WTC11 (cell line): Measurements from ENCODE around the gene FSTL4. TPM values are rescaled to one million over a fixed set of nuclear protein-coding genes. Genes with fewer than 3 reads are reported as not detected.

Experiments used
- ATAC-seq: fragments of 200-7000 bp; cut with Tn5 transposase; 2 replicates; pipeline ENCODE4 v1.10.0; 2021; ENCODE audit warnings: mild to moderate bottlenecking, moderate library complexity
- CTCF ChIA-PET: fragments of 300-600 bp; sonication (Branson Sonifier 250); formaldehyde crosslinking; loops from one replicate; lab custom pipeline; 2021; ENCODE audit warnings: antibody characterized with exemption; lab: Charles Lee
- POLR2A ChIA-PET: fragments of 350-600 bp; sonication (Branson Sonifier 250); formaldehyde crosslinking; loops from one replicate; lab custom pipeline; 2021; ENCODE audit warnings: antibody characterized with exemption; lab: Charles Lee
- DNase-seq: peaks from one replicate; pipeline ENCODE4 v3.0.0; 2021; ENCODE audit warnings: low spot score
- H3K27ac Mint-ChIP-seq: 2 replicates; pipeline ENCODE4 v1.8.0; 2021; ENCODE audit warnings: mixed read lengths
- H3K27me3 Mint-ChIP-seq: 2 replicates; pipeline ENCODE4 v1.8.0; 2021; ENCODE audit warnings: low read depth, mild to moderate bottlenecking, moderate library complexity, mixed read lengths
- H3K36me3 Mint-ChIP-seq: 2 replicates; pipeline ENCODE4 v1.8.0; 2021; ENCODE audit warnings: mixed read lengths
- H3K4me1 Mint-ChIP-seq: 2 replicates; pipeline ENCODE4 v1.8.0; 2022; ENCODE audit warnings: mixed read lengths
- H3K4me3 Mint-ChIP-seq: 2 replicates; pipeline ENCODE4 v1.8.0; 2021; ENCODE audit warnings: mild to moderate bottlenecking, moderate library complexity, mixed read lengths
- H3K9me3 Mint-ChIP-seq: 2 replicates; pipeline ENCODE4 v1.8.0; 2021; ENCODE audit warnings: mixed read lengths
- ESRRA ChIP-seq: sonication (generic); formaldehyde crosslinking; IDR thresholded peaks from 2 replicates; pipeline ENCODE4 v1.8.1; 2022; ENCODE audit warnings: mild to moderate bottlenecking, missing genetic modification reagents, borderline replicate concordance
- FOXK1 ChIP-seq: sonication (generic); formaldehyde crosslinking; IDR thresholded peaks from 2 replicates; pipeline ENCODE4 v1.8.0; 2022; ENCODE audit warnings: mild to moderate bottlenecking, moderate library complexity, missing genetic modification reagents
- GABPB1 ChIP-seq: sonication (generic); formaldehyde crosslinking; IDR thresholded peaks from 2 replicates; pipeline ENCODE4 v1.8.1; 2023; ENCODE audit warnings: mild to moderate bottlenecking, missing genetic modification reagents
- IRF2 ChIP-seq: sonication (generic); formaldehyde crosslinking; IDR thresholded peaks from 2 replicates; pipeline ENCODE4 v1.8.0; 2022; ENCODE audit warnings: low read depth, missing genetic modification reagents, borderline replicate concordance
- JUN ChIP-seq: sonication (generic); formaldehyde crosslinking; IDR thresholded peaks from 2 replicates; pipeline ENCODE4 v1.8.0; 2023; ENCODE audit warnings: mild to moderate bottlenecking, missing genetic modification reagents
- NFATC4 ChIP-seq: fragments of 250-450 bp; sonication (Bioruptor Pico); IDR thresholded peaks from 2 replicates; pipeline ENCODE4 v1.9.0; 2021; ENCODE audit warnings: mild to moderate bottlenecking
- PRRX2 ChIP-seq: fragments of 250-450 bp; sonication (Bioruptor Pico); IDR thresholded peaks from 2 replicates; pipeline ENCODE4 v1.8.0; 2021; ENCODE audit warnings: mild to moderate bottlenecking
- TCF7 ChIP-seq: sonication (generic); formaldehyde crosslinking; IDR thresholded peaks from 2 replicates; pipeline ENCODE4 v1.8.0; 2022; ENCODE audit warnings: mild to moderate bottlenecking, low read depth, missing genetic modification reagents, moderate library complexity
- TP53 ChIP-seq: sonication (generic); formaldehyde crosslinking; IDR thresholded peaks from 2 replicates; pipeline ENCODE4 v1.8.1; 2023; ENCODE audit warnings: mild to moderate bottlenecking, missing genetic modification reagents
- ZNF219 ChIP-seq: sonication (generic); formaldehyde crosslinking; IDR thresholded peaks from 2 replicates; pipeline ENCODE4 v1.8.0; 2023; ENCODE audit warnings: missing genetic modification reagents, mild to moderate bottlenecking, borderline replicate concordance
- ZNF416 ChIP-seq: fragments of 250-450 bp; sonication (Bioruptor Pico); IDR thresholded peaks from 2 replicates; pipeline ENCODE4 v1.9.0; 2021; ENCODE audit warnings: mild to moderate bottlenecking, inconsistent platforms
- ZNF423 ChIP-seq: fragments of 250-450 bp; sonication (Bioruptor Pico); IDR thresholded peaks from 2 replicates; pipeline ENCODE4 v2.1.2; 2022; ENCODE audit warnings: mild to moderate bottlenecking, moderate library complexity
- total RNA-seq: library from RNA; stranded (reverse); gene quantifications from 3 replicates; pipeline ENCODE4 v1.2.3, GENCODE V29; 2021
- TF ChIP-seq, protein P1 (sequence below): sonication (generic); formaldehyde crosslinking; conservative IDR thresholded peaks from 2 replicates; pipeline ENCODE4 v1.8.1; 2023; ENCODE audit warnings: mild to moderate bottlenecking, low read depth, missing genetic modification reagents, moderate library complexity
- TF ChIP-seq, protein P2 (sequence below): sonication (generic); formaldehyde crosslinking; IDR thresholded peaks from 2 replicates; pipeline ENCODE4 v1.8.0; 2022; ENCODE audit warnings: mild to moderate bottlenecking, missing genetic modification reagents
- TF ChIP-seq, protein P3 (sequence below): sonication (generic); formaldehyde crosslinking; IDR thresholded peaks from 2 replicates; pipeline ENCODE4 v1.8.0; 2022; ENCODE audit warnings: missing genetic modification reagents
- TF ChIP-seq, protein P4 (sequence below): sonication (generic); formaldehyde crosslinking; IDR thresholded peaks from 2 replicates; pipeline ENCODE4 v1.8.0; 2023; ENCODE audit warnings: missing genetic modification reagents
- TF ChIP-seq, protein P5 (sequence below): fragments of 250-450 bp; sonication (Bioruptor Pico); IDR thresholded peaks from 2 replicates; pipeline ENCODE4 v1.9.0; 2021; ENCODE audit warnings: mild to moderate bottlenecking
- TF ChIP-seq, protein P6 (sequence below): fragments of 250-450 bp; sonication (Bioruptor Pico); IDR thresholded peaks from 2 replicates; pipeline ENCODE4 v1.9.0; 2021; ENCODE audit warnings: moderate library complexity, mild to moderate bottlenecking, inconsistent platforms, borderline replicate concordance
- TF ChIP-seq, protein P7 (sequence below): sonication (generic); formaldehyde crosslinking; IDR thresholded peaks from 2 replicates; pipeline ENCODE4 v1.8.0; 2022; ENCODE audit warnings: mild to moderate bottlenecking, missing genetic modification reagents

The FSTL4 gene
- total RNA-seq, 1 experiment from 2014 or later, result 6.1 TPM

DNA sequence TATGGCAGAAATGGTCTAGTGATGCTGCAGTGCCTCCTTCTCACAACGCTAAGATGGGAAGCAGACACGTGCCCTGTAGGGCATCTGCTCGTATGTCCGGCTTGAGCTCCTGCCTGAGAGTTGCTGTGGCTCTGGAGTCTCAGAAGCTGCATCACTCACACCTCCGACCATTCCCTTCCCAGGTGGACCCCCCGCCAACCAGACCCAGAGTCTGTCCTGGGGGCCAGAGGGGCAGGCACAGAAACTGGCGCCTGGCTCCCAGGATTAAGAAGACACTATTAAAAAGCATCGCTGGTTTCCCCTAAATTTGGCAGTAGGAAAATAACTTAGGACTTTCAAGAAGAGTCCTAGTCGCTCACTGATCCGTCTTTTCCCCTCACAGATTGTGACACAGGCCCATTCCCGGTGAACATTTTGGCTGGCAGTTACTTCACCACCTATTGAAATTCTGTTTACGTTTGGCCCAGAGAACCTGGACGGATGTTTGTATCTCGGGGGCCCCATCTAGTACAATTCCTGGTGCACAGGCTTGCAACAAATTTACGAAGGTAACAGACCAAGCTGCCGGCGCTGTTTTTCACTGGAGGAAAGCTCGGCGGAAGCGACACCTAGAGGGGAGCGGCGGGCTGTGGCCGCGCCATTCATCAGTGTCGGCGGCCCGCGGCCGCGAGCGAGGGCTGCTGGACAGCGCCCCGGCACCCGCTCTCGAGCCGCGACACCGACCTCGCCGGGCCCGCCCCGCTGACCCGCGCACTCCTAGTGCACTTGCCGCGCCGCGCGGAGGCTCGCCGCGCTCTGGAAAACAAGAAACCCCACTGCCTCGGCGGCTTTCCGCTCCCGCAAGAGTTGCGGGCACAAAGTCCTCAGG is 1.6 kb downstream of the FSTL4 start (continued):
- TF ChIP-seq, protein P1, sequence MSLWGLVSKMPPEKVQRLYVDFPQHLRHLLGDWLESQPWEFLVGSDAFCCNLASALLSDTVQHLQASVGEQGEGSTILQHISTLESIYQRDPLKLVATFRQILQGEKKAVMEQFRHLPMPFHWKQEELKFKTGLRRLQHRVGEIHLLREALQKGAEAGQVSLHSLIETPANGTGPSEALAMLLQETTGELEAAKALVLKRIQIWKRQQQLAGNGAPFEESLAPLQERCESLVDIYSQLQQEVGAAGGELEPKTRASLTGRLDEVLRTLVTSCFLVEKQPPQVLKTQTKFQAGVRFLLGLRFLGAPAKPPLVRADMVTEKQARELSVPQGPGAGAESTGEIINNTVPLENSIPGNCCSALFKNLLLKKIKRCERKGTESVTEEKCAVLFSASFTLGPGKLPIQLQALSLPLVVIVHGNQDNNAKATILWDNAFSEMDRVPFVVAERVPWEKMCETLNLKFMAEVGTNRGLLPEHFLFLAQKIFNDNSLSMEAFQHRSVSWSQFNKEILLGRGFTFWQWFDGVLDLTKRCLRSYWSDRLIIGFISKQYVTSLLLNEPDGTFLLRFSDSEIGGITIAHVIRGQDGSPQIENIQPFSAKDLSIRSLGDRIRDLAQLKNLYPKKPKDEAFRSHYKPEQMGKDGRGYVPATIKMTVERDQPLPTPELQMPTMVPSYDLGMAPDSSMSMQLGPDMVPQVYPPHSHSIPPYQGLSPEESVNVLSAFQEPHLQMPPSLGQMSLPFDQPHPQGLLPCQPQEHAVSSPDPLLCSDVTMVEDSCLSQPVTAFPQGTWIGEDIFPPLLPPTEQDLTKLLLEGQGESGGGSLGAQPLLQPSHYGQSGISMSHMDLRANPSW (CRISPR knock-in tag), result no peak
- TF ChIP-seq, protein P2, sequence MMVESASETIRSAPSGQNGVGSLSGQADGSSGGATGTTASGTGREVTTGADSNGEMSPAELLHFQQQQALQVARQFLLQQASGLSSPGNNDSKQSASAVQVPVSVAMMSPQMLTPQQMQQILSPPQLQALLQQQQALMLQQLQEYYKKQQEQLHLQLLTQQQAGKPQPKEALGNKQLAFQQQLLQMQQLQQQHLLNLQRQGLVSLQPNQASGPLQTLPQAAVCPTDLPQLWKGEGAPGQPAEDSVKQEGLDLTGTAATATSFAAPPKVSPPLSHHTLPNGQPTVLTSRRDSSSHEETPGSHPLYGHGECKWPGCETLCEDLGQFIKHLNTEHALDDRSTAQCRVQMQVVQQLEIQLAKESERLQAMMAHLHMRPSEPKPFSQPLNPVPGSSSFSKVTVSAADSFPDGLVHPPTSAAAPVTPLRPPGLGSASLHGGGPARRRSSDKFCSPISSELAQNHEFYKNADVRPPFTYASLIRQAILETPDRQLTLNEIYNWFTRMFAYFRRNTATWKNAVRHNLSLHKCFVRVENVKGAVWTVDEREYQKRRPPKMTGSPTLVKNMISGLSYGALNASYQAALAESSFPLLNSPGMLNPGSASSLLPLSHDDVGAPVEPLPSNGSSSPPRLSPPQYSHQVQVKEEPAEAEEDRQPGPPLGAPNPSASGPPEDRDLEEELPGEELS (CRISPR knock-in tag), result peak; percentile 87; the same call in 1 of the 2 replicates
- TF ChIP-seq, protein P3, sequence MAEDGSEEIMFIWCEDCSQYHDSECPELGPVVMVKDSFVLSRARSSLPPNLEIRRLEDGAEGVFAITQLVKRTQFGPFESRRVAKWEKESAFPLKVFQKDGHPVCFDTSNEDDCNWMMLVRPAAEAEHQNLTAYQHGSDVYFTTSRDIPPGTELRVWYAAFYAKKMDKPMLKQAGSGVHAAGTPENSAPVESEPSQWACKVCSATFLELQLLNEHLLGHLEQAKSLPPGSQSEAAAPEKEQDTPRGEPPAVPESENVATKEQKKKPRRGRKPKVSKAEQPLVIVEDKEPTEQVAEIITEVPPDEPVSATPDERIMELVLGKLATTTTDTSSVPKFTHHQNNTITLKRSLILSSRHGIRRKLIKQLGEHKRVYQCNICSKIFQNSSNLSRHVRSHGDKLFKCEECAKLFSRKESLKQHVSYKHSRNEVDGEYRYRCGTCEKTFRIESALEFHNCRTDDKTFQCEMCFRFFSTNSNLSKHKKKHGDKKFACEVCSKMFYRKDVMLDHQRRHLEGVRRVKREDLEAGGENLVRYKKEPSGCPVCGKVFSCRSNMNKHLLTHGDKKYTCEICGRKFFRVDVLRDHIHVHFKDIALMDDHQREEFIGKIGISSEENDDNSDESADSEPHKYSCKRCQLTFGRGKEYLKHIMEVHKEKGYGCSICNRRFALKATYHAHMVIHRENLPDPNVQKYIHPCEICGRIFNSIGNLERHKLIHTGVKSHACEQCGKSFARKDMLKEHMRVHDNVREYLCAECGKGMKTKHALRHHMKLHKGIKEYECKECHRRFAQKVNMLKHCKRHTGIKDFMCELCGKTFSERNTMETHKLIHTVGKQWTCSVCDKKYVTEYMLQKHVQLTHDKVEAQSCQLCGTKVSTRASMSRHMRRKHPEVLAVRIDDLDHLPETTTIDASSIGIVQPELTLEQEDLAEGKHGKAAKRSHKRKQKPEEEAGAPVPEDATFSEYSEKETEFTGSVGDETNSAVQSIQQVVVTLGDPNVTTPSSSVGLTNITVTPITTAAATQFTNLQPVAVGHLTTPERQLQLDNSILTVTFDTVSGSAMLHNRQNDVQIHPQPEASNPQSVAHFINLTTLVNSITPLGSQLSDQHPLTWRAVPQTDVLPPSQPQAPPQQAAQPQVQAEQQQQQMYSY (CRISPR knock-in tag), result no peak
- TF ChIP-seq IRF2 (CRISPR knock-in tag) (no peak), ZNF423 (CRISPR knock-in tag) (no peak)

DNA sequence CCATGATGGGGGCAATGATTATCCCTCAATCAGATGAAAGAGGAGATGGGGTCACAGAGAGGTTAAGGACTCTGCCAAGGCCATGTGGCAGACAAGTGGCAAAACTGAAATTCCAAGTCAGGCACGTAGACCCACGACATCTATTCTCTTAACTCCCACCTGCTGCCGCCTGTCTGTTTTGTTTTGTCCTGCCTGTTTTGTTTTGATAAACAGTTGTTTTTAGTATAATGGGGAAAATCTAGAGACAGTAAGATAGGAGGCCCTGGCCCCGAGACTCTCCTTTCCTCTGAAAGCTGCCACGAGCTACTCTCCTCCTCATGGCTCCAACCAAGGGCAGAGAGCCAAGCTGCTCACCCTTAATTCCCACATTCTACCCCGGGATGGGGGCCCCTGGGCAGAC is 4.9 kb downstream of the FSTL4 start:
- Mint-ChIP-seq H3K27me3 (peaks cover 34% of the 10 kb centered on the region), H3K9me3 (no peaks in the 10 kb centered on the region), H3K27ac (no peak overlapping the region), H3K36me3 (no peaks in the 10 kb centered on the region), H3K4me1 (peaks cover 23% of the 10 kb centered on the region), H3K4me3 (no peak overlapping the region)
- ChIA-PET CTCF (no interaction called here), POLR2A (no interaction called here)
- DNase-seq (no peak), ATAC-seq (no peak)
- TF ChIP-seq TCF7 (CRISPR knock-in tag), result no peak
- no peak for TF ChIP-seq ZNF219 (CRISPR knock-in tag)
- TF ChIP-seq GABPB1 (CRISPR knock-in tag), result no peak
- TF ChIP-seq, protein P4, sequence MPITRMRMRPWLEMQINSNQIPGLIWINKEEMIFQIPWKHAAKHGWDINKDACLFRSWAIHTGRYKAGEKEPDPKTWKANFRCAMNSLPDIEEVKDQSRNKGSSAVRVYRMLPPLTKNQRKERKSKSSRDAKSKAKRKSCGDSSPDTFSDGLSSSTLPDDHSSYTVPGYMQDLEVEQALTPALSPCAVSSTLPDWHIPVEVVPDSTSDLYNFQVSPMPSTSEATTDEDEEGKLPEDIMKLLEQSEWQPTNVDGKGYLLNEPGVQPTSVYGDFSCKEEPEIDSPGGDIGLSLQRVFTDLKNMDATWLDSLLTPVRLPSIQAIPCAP, result no peak
- TF ChIP-seq JUN, result no peak
- no peak for TF ChIP-seq ESRRA (CRISPR knock-in tag)
- TF ChIP-seq NFATC4 (CRISPR knock-in tag), result no peak

DNA sequence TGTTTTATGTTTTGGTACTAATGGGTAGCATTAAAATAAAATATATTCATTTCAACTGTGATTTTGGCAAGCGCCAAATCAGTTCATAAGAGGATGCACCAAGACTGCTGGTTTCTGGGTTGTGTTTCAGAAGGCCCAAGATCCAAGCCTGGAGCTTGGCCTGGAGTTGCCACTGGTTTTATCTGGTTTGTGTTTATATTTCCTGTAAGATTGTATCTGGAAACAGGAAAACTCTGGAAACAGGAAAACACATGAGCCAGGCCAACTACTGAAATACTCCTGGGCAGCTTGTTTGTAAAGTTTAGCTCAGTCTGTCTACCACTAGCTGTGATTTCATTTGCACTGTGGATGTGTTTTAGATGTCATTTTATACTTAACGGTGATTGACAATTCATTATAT is 5.5 kb downstream of the FSTL4 start:
- CTCF ChIA-PET, result interaction anchor here (0.9 kb wide), 1 partner anchor 188 kb away, joined by 3 read pairs; no protein-coding TSS in a partner anchor
- no peak for TF ChIP-seq PRRX2 (CRISPR knock-in tag)
- TF ChIP-seq, protein P5, sequence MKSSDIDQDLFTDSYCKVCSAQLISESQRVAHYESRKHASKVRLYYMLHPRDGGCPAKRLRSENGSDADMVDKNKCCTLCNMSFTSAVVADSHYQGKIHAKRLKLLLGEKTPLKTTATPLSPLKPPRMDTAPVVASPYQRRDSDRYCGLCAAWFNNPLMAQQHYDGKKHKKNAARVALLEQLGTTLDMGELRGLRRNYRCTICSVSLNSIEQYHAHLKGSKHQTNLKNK (CRISPR knock-in tag), result no peak
- no peak for TF ChIP-seq FOXK1 (CRISPR knock-in tag)
- no peak for TF ChIP-seq ZNF416
- TF ChIP-seq, protein P6, sequence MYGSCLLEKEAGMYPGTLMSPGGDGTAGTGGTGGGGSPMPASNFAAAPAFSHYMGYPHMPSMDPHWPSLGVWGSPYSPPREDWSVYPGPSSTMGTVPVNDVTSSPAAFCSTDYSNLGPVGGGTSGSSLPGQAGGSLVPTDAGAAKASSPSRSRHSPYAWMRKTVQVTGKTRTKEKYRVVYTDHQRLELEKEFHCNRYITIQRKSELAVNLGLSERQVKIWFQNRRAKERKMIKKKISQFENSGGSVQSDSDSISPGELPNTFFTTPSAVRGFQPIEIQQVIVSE (CRISPR knock-in tag), result no peak
- TF ChIP-seq, protein P7, sequence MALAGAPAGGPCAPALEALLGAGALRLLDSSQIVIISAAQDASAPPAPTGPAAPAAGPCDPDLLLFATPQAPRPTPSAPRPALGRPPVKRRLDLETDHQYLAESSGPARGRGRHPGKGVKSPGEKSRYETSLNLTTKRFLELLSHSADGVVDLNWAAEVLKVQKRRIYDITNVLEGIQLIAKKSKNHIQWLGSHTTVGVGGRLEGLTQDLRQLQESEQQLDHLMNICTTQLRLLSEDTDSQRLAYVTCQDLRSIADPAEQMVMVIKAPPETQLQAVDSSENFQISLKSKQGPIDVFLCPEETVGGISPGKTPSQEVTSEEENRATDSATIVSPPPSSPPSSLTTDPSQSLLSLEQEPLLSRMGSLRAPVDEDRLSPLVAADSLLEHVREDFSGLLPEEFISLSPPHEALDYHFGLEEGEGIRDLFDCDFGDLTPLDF, result no peak
- TF ChIP-seq TP53 (CRISPR knock-in tag), result no peak

More for the DNA sequence above, 5.5 kb downstream of the FSTL4 start:
- peaks cover 34% of the 10 kb centered on the region for H3K27me3 Mint-ChIP-seq
- no peaks in the 10 kb centered on the region for H3K36me3 Mint-ChIP-seq
- ATAC-seq (no peak), DNase-seq (no peak)
- H3K27ac Mint-ChIP-seq, result no peak overlapping the region
- no peak overlapping the region for H3K4me3 Mint-ChIP-seq
- POLR2A ChIA-PET, result no interaction called here
- peaks cover 29% of the 10 kb centered on the region for H3K4me1 Mint-ChIP-seq
- H3K9me3 Mint-ChIP-seq, result no peaks in the 10 kb centered on the region
